GM18502 (cell line): ENCODE results near the gene DLK1.

Experiments
- ATAC-seq: cut with Tn5 transposase; IDR thresholded peaks from one replicate; pipeline ENCODE4 v1.9.1; 2021; ENCODE audit warnings: mild to moderate bottlenecking; ENCODE audit not compliant: unreplicated experiment, poor library complexity

The DLK1 gene

DNA sequence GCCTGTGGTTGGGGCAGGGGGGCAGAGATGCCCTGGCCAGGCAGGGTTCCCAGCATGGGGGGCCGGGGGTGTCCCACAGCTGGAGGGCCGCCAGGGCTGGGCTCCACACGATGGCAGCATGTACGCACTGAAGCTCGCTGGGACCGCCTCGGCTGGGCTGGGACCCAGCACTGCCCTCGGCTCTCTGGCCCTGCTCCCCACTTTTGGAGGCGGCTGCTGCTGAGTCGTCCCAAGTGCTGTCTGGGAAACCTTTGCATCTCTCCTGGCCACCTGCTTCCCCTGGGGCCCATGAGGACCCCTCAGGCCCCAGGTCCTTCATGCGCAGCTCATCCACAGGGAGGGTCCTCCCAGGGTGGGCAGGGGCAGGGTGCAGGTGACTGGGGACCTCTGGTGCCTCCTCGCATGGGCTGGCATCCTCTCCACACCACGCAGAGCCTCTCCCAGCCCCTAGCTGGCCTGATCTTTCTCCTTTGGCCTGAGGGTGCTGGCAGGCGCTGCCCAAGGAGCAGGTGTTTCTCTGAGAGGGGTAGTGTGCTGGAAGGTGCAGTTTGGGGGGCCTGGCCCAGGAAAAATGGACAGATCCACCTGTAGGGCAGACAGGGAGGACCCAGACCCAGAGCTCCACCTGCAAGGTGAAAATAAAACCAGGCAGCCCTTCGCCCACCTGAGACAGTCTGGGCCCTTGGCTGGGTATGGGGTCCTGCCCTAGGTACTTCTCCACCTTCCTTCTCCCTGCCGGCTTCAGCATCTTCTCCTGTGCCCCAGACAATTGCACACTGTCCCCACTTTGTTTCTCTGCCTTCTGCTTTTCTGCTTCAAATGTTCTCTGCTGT is 46.9 kb downstream of the DLK1 start:
- no peak for ATAC-seq

GRCh38 chr14:100774164-100774537 is 47.5 kb downstream of the DLK1 start:
- ATAC-seq = no peak

DNA sequence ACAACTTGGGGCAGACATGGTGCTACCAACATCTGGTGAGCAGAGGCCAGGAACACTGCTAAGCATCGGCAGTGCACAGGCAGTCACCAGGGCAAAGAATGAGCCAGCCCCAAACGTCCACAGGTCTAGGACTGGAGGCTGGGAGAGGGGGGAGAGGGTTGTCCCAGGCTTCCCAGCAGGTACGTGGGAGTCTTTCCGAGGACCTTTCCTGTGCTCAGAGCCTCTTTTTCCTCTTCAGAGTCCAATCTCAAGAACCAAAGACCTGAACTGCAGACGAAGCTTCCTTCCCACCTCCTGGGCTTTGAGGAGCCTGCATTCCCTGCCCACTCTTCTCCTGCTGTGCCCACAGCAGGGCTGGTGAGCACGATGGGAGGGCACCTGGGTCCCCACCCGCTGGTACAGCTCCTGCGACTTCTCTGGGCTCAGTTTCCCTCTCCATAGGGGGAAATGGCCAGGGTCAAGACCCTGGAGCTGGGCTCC is 48.7 kb downstream of the DLK1 start:
- ATAC-seq = no peak

DNA sequence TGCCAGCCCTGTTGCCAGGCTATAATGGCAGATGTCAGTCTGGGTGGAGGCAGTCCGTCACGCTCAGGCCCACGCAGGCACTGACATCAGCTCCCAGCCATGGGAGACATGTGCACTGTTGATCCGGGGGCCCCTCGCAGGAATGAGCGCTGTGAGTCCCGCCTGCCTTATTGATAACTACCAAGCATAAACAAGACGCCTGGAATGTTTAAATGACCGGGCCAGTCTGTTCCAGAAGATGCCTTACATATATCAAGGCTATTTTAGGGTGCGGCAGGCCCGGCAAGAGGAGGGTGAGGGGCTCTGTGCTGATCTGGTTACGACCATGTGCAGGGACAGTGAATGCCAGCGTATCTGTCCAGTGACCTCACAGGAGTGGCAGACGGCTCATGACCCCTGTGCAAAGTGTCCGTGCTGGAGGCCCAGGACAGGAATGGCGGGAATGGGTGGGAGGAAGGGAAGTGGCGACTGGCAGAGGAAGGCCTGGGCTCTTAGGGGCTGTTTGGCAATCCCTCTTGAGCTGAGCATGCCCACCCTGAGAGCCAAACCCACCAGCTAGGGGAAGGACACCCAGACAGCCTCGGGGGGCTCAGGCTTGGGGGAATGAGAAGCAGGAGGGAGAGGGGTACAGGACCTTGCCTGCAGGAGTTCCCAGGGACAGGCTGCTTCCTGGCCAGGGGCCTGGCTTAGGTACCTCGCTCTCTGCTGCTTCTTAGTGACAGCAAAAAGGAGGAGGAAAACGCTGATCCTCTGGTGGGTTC is 49.3 kb downstream of the DLK1 start:
- no peak for ATAC-seq

DNA sequence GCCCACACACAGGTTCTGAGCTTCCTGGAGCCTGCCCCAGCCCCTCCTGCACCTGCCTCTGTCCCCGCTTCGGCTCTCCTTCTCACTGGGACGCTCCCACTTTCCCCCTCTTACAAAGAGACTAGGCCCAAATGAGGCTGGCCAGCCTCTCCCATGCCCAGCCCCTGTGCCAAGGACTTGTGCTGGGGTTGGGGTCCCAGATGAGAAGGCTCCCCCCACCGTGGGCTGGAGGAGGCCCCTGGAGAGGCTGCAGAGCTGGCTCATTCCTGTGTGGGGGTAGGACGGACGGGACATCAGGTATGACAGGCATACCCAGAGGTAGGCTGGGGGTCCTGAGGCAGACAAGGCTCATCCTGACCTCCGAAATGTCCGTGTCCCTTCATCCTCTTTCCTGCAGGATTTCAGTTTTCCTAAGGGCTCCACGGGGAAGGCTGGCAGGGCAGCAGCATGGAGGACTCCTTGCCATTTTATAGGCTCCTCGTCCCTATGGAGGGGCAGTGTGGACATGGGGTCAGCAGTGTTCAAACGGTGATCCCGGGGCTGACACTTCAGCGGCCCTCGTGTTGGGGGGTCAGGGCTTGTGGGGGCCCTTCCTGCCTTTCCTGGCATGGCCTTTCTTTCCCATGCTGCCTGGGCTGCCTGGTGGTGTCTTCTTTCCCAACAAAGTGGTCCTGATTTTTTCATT is 50.1 kb downstream of the DLK1 start:
- no peak for ATAC-seq

DNA sequence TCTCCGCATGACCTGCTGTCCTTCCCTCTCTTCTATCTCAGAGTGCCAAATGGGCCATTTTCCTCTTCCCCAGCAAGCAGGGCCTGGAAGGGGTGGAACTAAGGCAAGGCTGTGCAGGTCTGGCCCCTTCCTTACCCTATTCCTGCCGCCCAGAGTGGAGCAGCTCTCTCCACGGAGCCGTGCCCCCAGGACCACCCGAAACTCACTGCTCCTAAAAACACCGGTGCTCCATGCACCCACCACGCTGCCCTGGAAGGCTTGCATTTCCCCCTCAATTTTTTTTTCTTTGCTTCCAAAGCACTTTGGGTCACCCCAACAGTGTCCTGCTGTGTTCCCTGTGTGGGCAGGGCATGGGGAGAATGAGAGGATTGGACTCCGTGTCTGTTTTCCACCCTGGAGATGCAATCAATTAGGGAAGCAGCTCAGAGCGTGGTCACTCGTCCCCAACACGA is 50.7 kb downstream of the DLK1 start:
- no peak for ATAC-seq

DNA sequence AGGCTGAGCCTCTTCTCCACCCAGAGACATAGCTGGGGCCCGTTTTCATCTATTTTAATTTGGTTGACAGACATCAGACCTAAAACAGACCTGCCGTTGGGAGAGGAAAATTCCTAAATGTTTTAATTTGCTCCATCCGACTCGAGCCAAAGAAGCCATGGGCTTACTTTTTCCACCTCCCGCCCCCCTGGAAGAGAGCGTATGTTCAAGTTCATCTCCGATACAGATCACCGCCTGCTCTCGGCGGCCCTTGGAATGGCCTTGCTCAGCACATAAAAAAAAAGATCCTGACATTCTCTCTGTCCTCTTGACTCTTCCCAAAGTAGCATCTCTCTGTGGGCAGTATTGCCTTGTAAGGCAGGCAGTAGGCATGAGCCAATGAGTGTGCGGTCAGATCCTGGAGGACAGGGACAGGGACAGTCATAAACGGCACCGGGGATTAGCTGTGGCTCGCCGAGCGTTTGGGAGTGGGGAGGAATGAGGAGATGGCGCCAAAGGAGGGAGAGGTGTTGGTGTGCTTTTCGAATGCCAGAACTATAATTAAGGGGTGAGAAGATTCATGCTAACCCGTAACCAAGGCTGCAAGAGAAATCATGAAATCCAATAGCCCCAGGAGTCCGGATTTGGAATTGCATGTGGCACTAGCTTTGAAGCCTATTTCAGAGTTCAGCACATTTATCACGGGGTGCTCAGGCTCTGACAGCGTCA is 51.3 kb downstream of the DLK1 start:
- no peak for ATAC-seq

- no peak for ATAC-seq
Measured at GRCh38 chr14:100778526-100778882, 51.8 kb downstream of the DLK1 start.

DNA sequence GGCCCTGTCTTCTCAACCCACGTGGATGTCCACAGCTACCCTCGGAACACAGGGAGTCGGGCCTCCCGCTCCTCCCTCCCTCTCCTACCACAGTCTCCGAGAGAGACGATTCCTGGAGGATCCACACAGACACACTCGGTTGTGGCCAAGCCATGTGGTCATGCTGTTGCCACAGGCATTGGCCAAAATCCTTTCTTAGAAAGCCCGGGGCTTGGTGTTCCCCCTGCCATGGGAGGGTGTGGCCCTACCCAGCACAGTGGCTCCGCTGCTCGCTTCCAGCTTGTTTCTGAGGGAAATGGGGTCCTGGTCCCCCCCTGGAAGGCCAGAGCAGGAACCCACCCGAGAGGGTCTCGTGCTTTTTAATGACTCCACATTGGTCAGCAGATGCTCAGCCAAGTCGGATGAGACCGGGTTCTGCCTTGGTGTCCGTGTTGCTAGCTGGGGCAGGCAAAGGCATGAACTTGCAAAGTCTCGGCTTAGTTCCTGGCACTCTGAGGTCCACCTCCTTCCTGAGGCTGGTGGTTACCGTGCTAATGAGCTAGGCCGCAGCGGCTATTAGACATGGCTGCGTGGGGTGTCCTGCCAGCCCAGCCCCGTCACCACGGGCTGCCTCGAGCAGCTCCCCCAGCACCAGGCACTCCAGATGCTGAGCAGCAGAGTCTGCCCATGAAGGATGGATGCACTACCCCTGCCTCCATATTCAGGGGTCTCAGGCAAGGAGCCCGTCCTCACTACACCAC is 52.4 kb downstream of the DLK1 start:
- ATAC-seq = no peak

DNA sequence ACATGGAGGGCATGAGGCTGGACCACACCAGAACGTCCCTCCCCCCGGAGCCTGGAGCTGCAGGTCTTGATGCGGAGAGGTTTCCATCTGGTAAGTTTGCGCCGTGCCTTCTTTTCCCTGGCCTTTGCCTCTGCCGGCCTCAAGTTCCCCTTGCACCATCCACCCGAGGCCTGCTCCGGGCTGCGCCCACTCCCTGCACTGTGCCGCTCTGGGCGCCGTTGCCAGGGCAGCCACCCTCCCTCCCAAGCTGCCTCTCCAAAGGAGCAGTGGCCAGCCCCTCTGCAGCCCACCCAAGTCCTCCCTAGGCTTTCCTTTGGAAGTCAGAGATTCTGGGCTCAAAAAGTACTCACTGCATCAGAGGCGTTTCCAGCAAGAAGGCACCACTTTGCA is 53.0 kb downstream of the DLK1 start:
- ATAC-seq = no peak

GRCh38 chr14:100780246-100780645 is 53.6 kb downstream of the DLK1 start:
- ATAC-seq = no peak

GRCh38 chr14:100780646-100781355 is 54.1 kb downstream of the DLK1 start:
- ATAC-seq = no peak

DNA sequence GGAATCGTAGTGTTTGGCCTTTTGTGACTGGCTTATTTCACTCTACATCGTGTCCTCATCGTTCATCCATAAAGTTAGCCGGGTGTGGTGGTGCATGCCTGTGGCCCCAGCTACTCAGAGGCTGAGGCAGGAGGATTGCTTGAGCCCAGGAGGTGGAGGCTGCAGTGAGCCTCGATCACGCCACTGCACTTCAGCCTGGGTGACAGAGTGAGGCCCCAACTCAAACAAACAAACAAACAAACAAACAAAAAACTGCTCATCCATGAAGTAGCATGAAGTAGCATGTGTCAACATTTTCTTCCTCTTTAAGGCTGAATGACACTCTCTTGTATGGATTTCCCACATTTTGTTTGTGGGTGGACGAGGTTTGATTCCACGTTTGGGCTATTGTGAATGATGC is 55.3 kb downstream of the DLK1 start:
- no peak for ATAC-seq

GRCh38 chr14:100782516-100783320 is 56.0 kb downstream of the DLK1 start:
- ATAC-seq = no peak

GRCh38 chr14:100783630-100784370 is 57.1 kb downstream of the DLK1 start:
- no peak for ATAC-seq

- ATAC-seq = no peak
Measured at GRCh38 chr14:100784523-100785337, 58.0 kb downstream of the DLK1 start.

GRCh38 chr14:100785338-100785615 is 58.6 kb downstream of the DLK1 start:
- ATAC-seq = no peak
